A375 (cell line): ENCODE results near the gene SLX4. TPM values are rescaled to one million over a fixed set of nuclear protein-coding genes. Genes with fewer than 3 reads are reported as not detected.

Experiments
- total RNA-seq: library from RNA; depleted of rRNA; stranded (reverse); fragments of >200 nt; shearing (Covaris generic); gene quantifications from 2 replicates; pipeline ENCODE4 v1.2.3, GENCODE V29; 2014; rRNA removed

SLX4 gene, protein sequence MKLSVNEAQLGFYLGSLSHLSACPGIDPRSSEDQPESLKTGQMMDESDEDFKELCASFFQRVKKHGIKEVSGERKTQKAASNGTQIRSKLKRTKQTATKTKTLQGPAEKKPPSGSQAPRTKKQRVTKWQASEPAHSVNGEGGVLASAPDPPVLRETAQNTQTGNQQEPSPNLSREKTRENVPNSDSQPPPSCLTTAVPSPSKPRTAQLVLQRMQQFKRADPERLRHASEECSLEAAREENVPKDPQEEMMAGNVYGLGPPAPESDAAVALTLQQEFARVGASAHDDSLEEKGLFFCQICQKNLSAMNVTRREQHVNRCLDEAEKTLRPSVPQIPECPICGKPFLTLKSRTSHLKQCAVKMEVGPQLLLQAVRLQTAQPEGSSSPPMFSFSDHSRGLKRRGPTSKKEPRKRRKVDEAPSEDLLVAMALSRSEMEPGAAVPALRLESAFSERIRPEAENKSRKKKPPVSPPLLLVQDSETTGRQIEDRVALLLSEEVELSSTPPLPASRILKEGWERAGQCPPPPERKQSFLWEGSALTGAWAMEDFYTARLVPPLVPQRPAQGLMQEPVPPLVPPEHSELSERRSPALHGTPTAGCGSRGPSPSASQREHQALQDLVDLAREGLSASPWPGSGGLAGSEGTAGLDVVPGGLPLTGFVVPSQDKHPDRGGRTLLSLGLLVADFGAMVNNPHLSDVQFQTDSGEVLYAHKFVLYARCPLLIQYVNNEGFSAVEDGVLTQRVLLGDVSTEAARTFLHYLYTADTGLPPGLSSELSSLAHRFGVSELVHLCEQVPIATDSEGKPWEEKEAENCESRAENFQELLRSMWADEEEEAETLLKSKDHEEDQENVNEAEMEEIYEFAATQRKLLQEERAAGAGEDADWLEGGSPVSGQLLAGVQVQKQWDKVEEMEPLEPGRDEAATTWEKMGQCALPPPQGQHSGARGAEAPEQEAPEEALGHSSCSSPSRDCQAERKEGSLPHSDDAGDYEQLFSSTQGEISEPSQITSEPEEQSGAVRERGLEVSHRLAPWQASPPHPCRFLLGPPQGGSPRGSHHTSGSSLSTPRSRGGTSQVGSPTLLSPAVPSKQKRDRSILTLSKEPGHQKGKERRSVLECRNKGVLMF (N-terminal part only)
- 5.1 and 7.0 TPM in 2 replicates for total RNA-seq

DNA sequence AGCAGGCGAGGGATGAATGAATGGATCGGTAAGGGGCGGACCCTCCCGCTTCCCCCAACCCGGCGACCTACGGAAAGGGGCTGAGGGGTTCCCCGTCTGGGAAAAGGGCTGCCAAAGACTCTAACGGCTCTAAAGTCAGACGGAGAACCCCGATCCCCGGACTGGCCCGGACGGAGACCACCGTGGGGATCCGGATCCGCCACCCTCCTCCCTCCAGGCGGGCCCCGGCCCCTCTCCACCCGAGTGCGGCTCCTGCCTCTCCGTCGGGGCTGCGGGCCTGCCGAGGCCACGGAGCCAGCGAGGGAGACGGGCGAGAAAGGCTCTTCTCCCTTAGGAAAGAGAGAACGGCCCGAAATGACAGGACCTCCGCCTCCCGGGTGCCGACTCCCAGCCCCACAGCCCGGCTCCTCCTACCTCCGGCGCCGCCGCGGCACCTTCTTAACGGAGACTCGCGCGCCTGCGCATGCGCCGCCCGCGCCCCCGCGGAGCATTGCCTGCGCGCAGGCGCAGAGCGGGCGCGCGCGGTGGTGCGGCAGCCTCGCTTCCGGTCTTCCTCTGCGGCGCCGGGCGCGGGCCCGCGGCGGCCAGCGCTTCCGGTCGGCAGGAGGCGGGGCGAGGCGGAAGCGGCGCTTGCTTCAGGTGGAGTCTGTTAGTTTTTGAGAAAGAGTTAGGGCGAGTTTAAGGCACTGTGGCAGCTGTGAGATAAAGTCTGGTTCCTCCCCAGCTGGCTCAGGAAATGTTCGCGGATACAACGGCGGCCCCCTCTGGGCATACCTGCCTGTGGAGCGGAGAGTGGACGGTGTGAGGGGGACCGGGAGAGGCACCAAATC lies at the start of gene SLX4:
SLX4 (minus strand) TSS at position 461 of the 830 bp plus-strand sequence. CDS start 2,642 bp downstream, outside the sequence.

DNA sequence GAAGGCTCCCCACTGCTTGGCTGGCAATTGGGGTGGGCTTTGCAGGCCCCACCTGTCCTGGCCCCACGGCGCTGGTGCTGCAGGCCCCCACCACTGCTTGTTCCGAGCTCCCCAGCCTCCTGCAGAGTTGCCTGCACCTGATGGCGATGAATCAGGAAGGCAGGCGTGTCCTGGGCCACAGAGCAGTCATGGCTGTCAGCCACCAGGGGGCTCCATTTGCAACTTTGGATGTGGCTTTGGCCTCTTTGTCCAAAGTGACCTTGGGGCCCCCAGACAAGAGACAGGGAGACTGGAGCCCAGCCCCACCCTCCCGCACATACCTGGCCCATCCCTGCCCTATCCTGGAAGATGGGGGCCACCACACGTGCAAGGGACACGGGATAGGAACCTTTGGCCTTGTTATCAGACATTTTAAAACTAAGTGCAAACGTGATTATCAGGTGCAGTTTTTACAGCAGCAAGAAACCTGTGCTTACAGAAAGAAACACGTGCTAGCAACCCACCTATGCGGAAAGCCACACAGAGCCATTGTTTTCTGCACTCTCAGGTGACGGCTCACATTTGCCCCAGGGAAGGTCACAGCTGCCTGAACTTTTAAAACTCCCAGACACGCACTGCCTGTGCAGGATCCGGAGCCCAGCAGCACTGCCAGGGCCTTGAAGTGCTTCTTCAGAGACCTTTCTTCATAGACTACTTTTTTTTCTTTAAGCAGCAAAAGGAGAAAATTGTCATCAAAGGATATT lies 43.0 kb upstream of the SLX4 start, which contains the start of gene DNASE1:
DNASE1 (plus strand) TSS at position 443 of the 743 bp plus-strand sequence. CDS start 683 bp downstream, outside the sequence.

DNA sequence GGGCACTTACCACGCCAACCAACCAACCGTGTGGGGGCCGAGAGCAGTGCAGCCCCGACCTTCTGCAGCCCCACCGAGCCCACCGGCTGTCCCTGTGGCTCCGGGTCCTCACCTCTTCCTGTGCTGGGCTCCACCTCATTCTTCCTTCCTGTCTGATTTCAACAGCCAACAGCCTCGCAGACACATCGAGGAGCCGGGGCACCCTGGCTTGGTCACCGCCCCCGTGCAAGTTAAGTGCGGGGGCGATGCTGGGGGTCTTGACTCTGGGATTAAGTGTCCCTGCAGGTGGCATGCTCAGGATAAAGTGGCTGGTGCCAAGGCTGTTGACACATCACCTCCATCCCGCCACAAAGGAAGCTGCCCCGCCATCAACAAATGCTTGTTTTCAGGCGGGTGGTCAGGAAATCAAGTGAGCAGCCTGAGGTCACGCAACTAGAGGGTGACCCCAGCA lies 34.1 kb downstream of the SLX4 start, which contains the start of gene NLRC3:
NLRC3 (minus strand) TSS at position 102 of the 451 bp plus-strand sequence. CDS start 12,367 bp downstream, outside the sequence.

Other genes starting within 250 kb of the SLX4 start
- 11.1 and 12.6 TPM in 2 replicates for gene ZSCAN32, start 210.6 kb downstream of the SLX4 start, total RNA-seq
- gene ZNF174, start 210.4 kb downstream of the SLX4 start, total RNA-seq, result 14.0 and 14.5 TPM in 2 replicates
- gene ZNF597, start 168.1 kb downstream of the SLX4 start, total RNA-seq, result 0.91 and 1.4 TPM in 2 replicates
- gene NAA60, start 167.9 kb downstream of the SLX4 start, total RNA-seq, result 9.6 and 15.4 TPM in 2 replicates
- not detected in 2 replicates for gene C16orf90, start 116.1 kb downstream of the SLX4 start, total RNA-seq
- gene CLUAP1, start 110.6 kb downstream of the SLX4 start, total RNA-seq, result 14.4 and 14.9 TPM in 2 replicates
- gene NLRC3, start 34.2 kb downstream of the SLX4 start, total RNA-seq, result 0.08 TPM in 1 of 2 replicates, not detected in the other
- 6.1 and 9.8 TPM in 2 replicates for gene DNASE1, start 43.1 kb upstream of the SLX4 start, total RNA-seq
- gene TRAP1, start 105.9 kb upstream of the SLX4 start, total RNA-seq, result 204 and 258 TPM in 2 replicates